ENCODE results near the gene SLC1A2.

The SLC1A2 gene

GRCh38 chr11:35216962-35217678 lies 202.2 kb downstream of the SLC1A2 start:
- no peaks in the 10 kb centered on the region for H3F3A ChIP-seq (ENCODE audit: low read depth)
- no peak overlapping the region for H2AFZ ChIP-seq (ENCODE audit: low read length)
- H3K9me3 ChIP-seq (ENCODE audit: insufficient read depth, low read depth, low read length) = no peaks in the 10 kb centered on the region
- no peaks in the 10 kb centered on the region for H3K27me3 ChIP-seq (ENCODE audit: insufficient read depth, low read length, poor library complexity, severe bottlenecking)
- H3K4me2 ChIP-seq (ENCODE audit: low read depth, low read length, poor library complexity, severe bottlenecking) = no peak overlapping the region
- no peak for TF ChIP-seq EZH2phosphoT487 (IDR thresholded peaks at IDR 0.05; ENCODE audit: borderline replicate concordance)
- TF ChIP-seq, protein P1, sequence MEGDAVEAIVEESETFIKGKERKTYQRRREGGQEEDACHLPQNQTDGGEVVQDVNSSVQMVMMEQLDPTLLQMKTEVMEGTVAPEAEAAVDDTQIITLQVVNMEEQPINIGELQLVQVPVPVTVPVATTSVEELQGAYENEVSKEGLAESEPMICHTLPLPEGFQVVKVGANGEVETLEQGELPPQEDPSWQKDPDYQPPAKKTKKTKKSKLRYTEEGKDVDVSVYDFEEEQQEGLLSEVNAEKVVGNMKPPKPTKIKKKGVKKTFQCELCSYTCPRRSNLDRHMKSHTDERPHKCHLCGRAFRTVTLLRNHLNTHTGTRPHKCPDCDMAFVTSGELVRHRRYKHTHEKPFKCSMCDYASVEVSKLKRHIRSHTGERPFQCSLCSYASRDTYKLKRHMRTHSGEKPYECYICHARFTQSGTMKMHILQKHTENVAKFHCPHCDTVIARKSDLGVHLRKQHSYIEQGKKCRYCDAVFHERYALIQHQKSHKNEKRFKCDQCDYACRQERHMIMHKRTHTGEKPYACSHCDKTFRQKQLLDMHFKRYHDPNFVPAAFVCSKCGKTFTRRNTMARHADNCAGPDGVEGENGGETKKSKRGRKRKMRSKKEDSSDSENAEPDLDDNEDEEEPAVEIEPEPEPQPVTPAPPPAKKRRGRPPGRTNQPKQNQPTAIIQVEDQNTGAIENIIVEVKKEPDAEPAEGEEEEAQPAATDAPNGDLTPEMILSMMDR (conservative IDR thresholded peaks at IDR 0.05; ENCODE audit: low read length) = no peak
- peaks cover 74% of the 10 kb centered on the region; the same call in 1 of the 2 replicates for H3K36me3 ChIP-seq (ENCODE audit: insufficient read depth, low read length)
- H3K9me2 ChIP-seq (replicated peaks; ENCODE audit: low read depth, low read length) = no peaks in the 10 kb centered on the region
- no peaks in the 10 kb centered on the region for H3K79me2 ChIP-seq (ENCODE audit: insufficient read depth, low read length)
- H3K4me1 ChIP-seq (ENCODE audit: insufficient read depth, low read length, poor library complexity, severe bottlenecking) = no peaks in the 10 kb centered on the region
- no peak overlapping the region for H3K9ac ChIP-seq (ENCODE audit: low read depth, low read length, poor library complexity, severe bottlenecking)
- H3K4me3 ChIP-seq (ENCODE audit: low read length, poor library complexity, severe bottlenecking) = no peak overlapping the region
- no peaks in the 10 kb centered on the region for H4K20me1 ChIP-seq (ENCODE audit: insufficient read depth, low read length, poor library complexity, severe bottlenecking)

DNA sequence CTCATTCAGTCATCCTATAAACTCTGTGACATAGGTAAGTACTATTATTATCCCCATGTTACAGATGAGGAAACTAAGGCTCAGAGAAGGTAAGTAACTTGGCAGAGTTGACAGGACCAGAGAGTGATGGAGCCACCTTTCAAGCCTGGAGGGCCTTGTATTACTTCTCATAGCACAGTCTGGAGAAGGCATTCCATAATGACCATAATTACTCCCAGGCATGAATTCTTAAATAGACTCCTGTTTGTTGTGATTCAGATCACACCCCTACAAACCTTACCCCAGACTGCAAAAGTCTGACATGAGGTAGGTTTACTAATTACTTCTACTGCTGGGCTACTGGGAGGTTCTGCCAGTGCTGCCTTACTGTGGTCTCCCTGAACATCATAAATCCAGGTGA lies 203.4 kb downstream of the SLC1A2 start:
- Histone ChIP-seq H3K9me2 (replicated peaks; ENCODE audit: low read depth, low read length) (no peaks in the 10 kb centered on the region), H3K9ac (ENCODE audit: low read depth, low read length, poor library complexity, severe bottlenecking) (no peak overlapping the region), H3F3A (ENCODE audit: low read depth) (no peaks in the 10 kb centered on the region), H4K20me1 (ENCODE audit: insufficient read depth, low read length, poor library complexity, severe bottlenecking) (no peaks in the 10 kb centered on the region), H3K9me3 (ENCODE audit: insufficient read depth, low read depth, low read length) (no peaks in the 10 kb centered on the region), H2AFZ (ENCODE audit: low read length) (no peak overlapping the region), H3K27me3 (ENCODE audit: insufficient read depth, low read length, poor library complexity, severe bottlenecking) (no peaks in the 10 kb centered on the region), H3K4me2 (ENCODE audit: low read depth, low read length, poor library complexity, severe bottlenecking) (no peak overlapping the region), H3K4me1 (ENCODE audit: insufficient read depth, low read length, poor library complexity, severe bottlenecking) (no peaks in the 10 kb centered on the region), H3K4me3 (ENCODE audit: low read length, poor library complexity, severe bottlenecking) (no peak overlapping the region), H3K79me2 (ENCODE audit: insufficient read depth, low read length) (no peaks in the 10 kb centered on the region), H3K36me3 (ENCODE audit: insufficient read depth, low read length) (peaks cover 66% of the 10 kb centered on the region; the same call in 1 of the 2 replicates)
- TF ChIP-seq, protein P1 (conservative IDR thresholded peaks at IDR 0.05; ENCODE audit: low read length) = no peak
- TF ChIP-seq EZH2phosphoT487 (IDR thresholded peaks at IDR 0.05; ENCODE audit: borderline replicate concordance) = no peak

DNA sequence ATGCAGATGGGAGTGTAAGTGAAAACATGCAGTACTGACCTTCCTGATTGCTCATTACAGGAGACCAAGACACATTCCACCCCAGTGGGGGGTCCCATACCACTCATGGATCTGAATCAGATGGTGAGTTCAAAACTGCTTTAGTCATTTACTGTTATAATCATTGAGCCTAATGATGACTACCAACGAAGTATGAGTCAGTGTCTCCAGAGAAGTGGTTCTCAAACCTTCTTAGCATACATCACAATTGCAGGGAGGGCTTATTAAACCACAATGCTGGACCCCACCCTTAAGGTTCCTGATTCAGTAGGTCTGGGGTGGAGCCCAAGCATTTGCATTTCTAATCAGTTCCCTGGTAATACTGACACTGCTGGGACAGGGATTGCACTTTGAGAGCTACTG lies 204.6 kb downstream of the SLC1A2 start:
- peaks cover 66% of the 10 kb centered on the region; the same call in 1 of the 2 replicates for H3K36me3 ChIP-seq (ENCODE audit: insufficient read depth, low read length)
- no peak for TF ChIP-seq EZH2phosphoT487 (IDR thresholded peaks at IDR 0.05; ENCODE audit: borderline replicate concordance)
- TF ChIP-seq, protein P1 (conservative IDR thresholded peaks at IDR 0.05; ENCODE audit: low read length) = no peak
- no peak overlapping the region for H2AFZ ChIP-seq (ENCODE audit: low read length)
- no peaks in the 10 kb centered on the region for H3K27me3 ChIP-seq (ENCODE audit: insufficient read depth, low read length, poor library complexity, severe bottlenecking)
- no peaks in the 10 kb centered on the region for H3K79me2 ChIP-seq (ENCODE audit: insufficient read depth, low read length)
- no peaks in the 10 kb centered on the region for H3F3A ChIP-seq (ENCODE audit: low read depth)
- no peaks in the 10 kb centered on the region for H3K9me3 ChIP-seq (ENCODE audit: insufficient read depth, low read depth, low read length)
- H3K4me3 ChIP-seq (ENCODE audit: low read length, poor library complexity, severe bottlenecking) = no peak overlapping the region
- no peak overlapping the region for H3K9ac ChIP-seq (ENCODE audit: low read depth, low read length, poor library complexity, severe bottlenecking)
- no peaks in the 10 kb centered on the region for H3K9me2 ChIP-seq (replicated peaks; ENCODE audit: low read depth, low read length)
- no peaks in the 10 kb centered on the region for H3K4me1 ChIP-seq (ENCODE audit: insufficient read depth, low read length, poor library complexity, severe bottlenecking)
- no peaks in the 10 kb centered on the region for H4K20me1 ChIP-seq (ENCODE audit: insufficient read depth, low read length, poor library complexity, severe bottlenecking)
- no peak overlapping the region for H3K4me2 ChIP-seq (ENCODE audit: low read depth, low read length, poor library complexity, severe bottlenecking)

Measured in Loucy (cell line).